ENCODE data around the gene KLHL2. TPM values are rescaled to one million over a fixed set of nuclear protein-coding genes. Genes with fewer than 3 reads are reported as not detected.

KLHL2 gene
- polyA plus RNA-seq, 3 donors: 6.9 to 22.6 (median 11.1) TPM

DNA sequence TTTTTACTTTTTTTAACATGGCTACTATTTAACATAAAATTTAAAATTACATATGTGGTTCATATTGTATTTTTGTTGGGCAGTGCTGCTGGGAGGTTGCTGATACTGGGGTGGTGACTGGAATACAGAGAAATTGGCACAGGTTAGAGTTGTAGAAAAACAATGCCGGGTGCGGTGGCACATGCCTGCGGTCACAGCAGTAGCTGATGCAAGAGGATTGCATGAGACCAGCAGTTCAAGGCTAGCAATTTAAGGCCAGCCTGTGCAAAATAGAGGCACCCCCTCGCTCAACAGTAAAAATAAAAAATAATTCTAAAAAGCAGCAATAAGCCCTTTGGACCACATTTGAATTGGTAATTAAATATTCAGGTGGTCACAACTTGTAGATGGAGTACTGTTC lies 159.7 kb downstream of the KLHL2 start:
- H2AFZ ChIP-seq (ENCODE audit: insufficient read depth, low read depth, low read length, poor library complexity, severe bottlenecking): no peak overlapping the region
- 72% methylated on average over 2 of the region's 4 CpGs for WGBS (ENCODE audit: insufficient coverage)
- no peaks in the 10 kb centered on the region for H3K36me3 ChIP-seq (replicated peaks in 1 of 2; ENCODE audit: control insufficient read depth in 1 of 2, insufficient read depth in 2 of 2, low read length in 2 of 2)
- DNase-seq: no peak
- Mint-ChIP-seq H3K27ac (no peak overlapping the region), H3K27me3 (ENCODE audit: low read depth in 3 of 3) (no peaks in the 10 kb centered on the region), H3K36me3 (no peaks in the 10 kb centered on the region), H3K4me3 (no peak overlapping the region), H3K9me3 (peaks cover 0 to 2% (median 0%) of the 10 kb centered on the region in 7 donors), H3K4me1 (peaks cover 6% of the 10 kb centered on the region)
- H3K4me2 ChIP-seq (replicated peaks; ENCODE audit: extremely low read depth, low read length, poor library complexity, severe bottlenecking): no peak overlapping the region
- H3K27me3 ChIP-seq (ENCODE audit: control insufficient read depth in 2 of 2, insufficient read depth in 2 of 2, low read length in 2 of 2): no peaks in the 10 kb centered on the region
- H3K4me3 ChIP-seq (replicated peaks in 1 of 3; ENCODE audit: low read depth in 2 of 3, low read length in 3 of 3): no peak overlapping the region
- TF ChIP-seq, protein P1, sequence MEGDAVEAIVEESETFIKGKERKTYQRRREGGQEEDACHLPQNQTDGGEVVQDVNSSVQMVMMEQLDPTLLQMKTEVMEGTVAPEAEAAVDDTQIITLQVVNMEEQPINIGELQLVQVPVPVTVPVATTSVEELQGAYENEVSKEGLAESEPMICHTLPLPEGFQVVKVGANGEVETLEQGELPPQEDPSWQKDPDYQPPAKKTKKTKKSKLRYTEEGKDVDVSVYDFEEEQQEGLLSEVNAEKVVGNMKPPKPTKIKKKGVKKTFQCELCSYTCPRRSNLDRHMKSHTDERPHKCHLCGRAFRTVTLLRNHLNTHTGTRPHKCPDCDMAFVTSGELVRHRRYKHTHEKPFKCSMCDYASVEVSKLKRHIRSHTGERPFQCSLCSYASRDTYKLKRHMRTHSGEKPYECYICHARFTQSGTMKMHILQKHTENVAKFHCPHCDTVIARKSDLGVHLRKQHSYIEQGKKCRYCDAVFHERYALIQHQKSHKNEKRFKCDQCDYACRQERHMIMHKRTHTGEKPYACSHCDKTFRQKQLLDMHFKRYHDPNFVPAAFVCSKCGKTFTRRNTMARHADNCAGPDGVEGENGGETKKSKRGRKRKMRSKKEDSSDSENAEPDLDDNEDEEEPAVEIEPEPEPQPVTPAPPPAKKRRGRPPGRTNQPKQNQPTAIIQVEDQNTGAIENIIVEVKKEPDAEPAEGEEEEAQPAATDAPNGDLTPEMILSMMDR (IDR thresholded peaks at IDR 0.05): no peak
- H3K9ac ChIP-seq (ENCODE audit: insufficient read depth, low read length, poor library complexity, severe bottlenecking): no peak overlapping the region
- H3K9me3 ChIP-seq (replicated peaks in 1 of 2; ENCODE audit: control insufficient read depth in 1 of 2, insufficient read depth in 1 of 2, low read length in 2 of 2): no peaks in the 10 kb centered on the region
- intact Hi-C loops (cut with micrococcal nuclease): no loop called here
- H4K20me1 ChIP-seq (ENCODE audit: insufficient read depth, low read length): no peaks in the 10 kb centered on the region
- no peak overlapping the region for H3K27ac ChIP-seq (ENCODE audit: low read depth in 1 of 2, low read length in 2 of 2)
- no peaks in the 10 kb centered on the region for H3K79me2 ChIP-seq (ENCODE audit: insufficient read depth, low read length)
- H3K4me1 ChIP-seq (ENCODE audit: control insufficient read depth in 1 of 2, insufficient read depth in 2 of 2, low read length in 2 of 2): no peaks in the 10 kb centered on the region

DNA sequence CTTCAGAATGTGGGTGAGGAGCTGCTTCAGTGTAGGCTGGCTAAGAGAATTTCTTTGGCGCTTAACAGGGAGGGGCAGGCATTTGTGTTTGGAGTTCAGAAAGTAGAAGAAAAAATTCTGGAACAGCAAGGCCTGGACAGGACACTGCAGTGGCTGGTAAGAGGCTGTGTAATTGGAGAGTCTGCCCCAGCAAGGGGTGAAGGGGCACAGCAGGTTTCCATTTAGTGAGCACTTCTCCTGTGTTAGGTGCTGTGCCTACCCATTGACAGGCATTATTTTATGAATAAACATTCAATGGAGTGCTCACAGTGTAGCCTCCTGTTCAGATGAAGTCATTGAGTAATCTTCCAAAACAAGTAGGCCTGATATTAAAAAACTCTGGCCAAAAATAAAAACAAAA lies 160.8 kb downstream of the KLHL2 start:
- intact Hi-C loops (cut with micrococcal nuclease): no loop called here
- Histone ChIP-seq H3K36me3 (replicated peaks in 1 of 2; ENCODE audit: control insufficient read depth in 1 of 2, insufficient read depth in 2 of 2, low read length in 2 of 2) (no peaks in the 10 kb centered on the region), H3K27me3 (ENCODE audit: control insufficient read depth in 2 of 2, insufficient read depth in 2 of 2, low read length in 2 of 2) (no peaks in the 10 kb centered on the region), H4K20me1 (ENCODE audit: insufficient read depth, low read length) (no peaks in the 10 kb centered on the region), H2AFZ (ENCODE audit: insufficient read depth, low read depth, low read length, poor library complexity, severe bottlenecking) (no peak overlapping the region), H3K4me3 (replicated peaks in 1 of 3; ENCODE audit: low read depth in 2 of 3, low read length in 3 of 3) (no peak overlapping the region), H3K27ac (ENCODE audit: low read depth in 1 of 2, low read length in 2 of 2) (no peak overlapping the region), H3K9ac (ENCODE audit: insufficient read depth, low read length, poor library complexity, severe bottlenecking) (no peak overlapping the region), H3K4me1 (ENCODE audit: control insufficient read depth in 1 of 2, insufficient read depth in 2 of 2, low read length in 2 of 2) (no peaks in the 10 kb centered on the region), H3K9me3 (replicated peaks in 1 of 2; ENCODE audit: control insufficient read depth in 1 of 2, insufficient read depth in 1 of 2, low read length in 2 of 2) (no peaks in the 10 kb centered on the region), H3K79me2 (ENCODE audit: insufficient read depth, low read length) (no peaks in the 10 kb centered on the region), H3K4me2 (replicated peaks; ENCODE audit: extremely low read depth, low read length, poor library complexity, severe bottlenecking) (no peak overlapping the region)
- H3K9me3 Mint-ChIP-seq: peaks cover 0 to 2% (median 0%) of the 10 kb centered on the region in 7 donors
- peaks cover 4% of the 10 kb centered on the region for H3K4me1 Mint-ChIP-seq
- 89% methylated on average over 1 of the region's 1 CpG for WGBS (ENCODE audit: insufficient coverage)
- H3K27ac Mint-ChIP-seq: peak overlapping the region in 2 of 7 donors; percentile 46 to 47
- no peak overlapping the region for H3K4me3 Mint-ChIP-seq
- TF ChIP-seq, protein P1 (IDR thresholded peaks at IDR 0.05): no peak
- H3K36me3 Mint-ChIP-seq: no peaks in the 10 kb centered on the region
- H3K27me3 Mint-ChIP-seq (ENCODE audit: low read depth in 3 of 3): no peaks in the 10 kb centered on the region
- DNase-seq: no peak
